DOHH2 (cell line): ENCODE data around the gene XPOT.

Source experiments
- H3F3A ChIP-seq: fragments of 200-600 bp; sonication (generic), shearing (Covaris generic); 2 replicates; pipeline ENCODE4 v1.6.0; 2016; ENCODE audit warnings: antibody characterized with exemption, mild to moderate bottlenecking; ENCODE audit not compliant: control insufficient read depth, insufficient read depth
- H3K27ac ChIP-seq: fragments of 200-600 bp; sonication (generic); 2 replicates; pipeline ENCODE4 v1.5.1; 2014; ENCODE audit warnings: low read depth, mild to moderate bottlenecking, low read length, moderate library complexity
- H3K27me3 ChIP-seq: fragments of 200-600 bp; sonication (generic); 2 replicates; pipeline ENCODE4 v1.6.1; 2014; ENCODE audit warnings: mild to moderate bottlenecking, low read length, mixed read lengths; ENCODE audit not compliant: control insufficient read depth
- H3K36me3 ChIP-seq: fragments of 200-600 bp; sonication (generic); 2 replicates; pipeline ENCODE4 v1.6.1; 2014; ENCODE audit warnings: mild to moderate bottlenecking, low read length, moderate library complexity, mixed read lengths; ENCODE audit not compliant: control insufficient read depth
- H3K4me1 ChIP-seq: fragments of 200-600 bp; sonication (generic); 2 replicates; pipeline ENCODE4 v1.6.1; 2014; ENCODE audit warnings: mild to moderate bottlenecking, low read length, mixed read lengths; ENCODE audit not compliant: control insufficient read depth
- H3K4me2 ChIP-seq: fragments of 200-600 bp; sonication (generic); 2 replicates; pipeline ENCODE4 v1.6.0; 2014; ENCODE audit warnings: mild to moderate bottlenecking, low read length, moderate library complexity
- H3K4me3 ChIP-seq: fragments of 200-600 bp; sonication (generic); 2 replicates; pipeline ENCODE4 v1.5.1; 2014; ENCODE audit warnings: mild to moderate bottlenecking, low read length, mixed read lengths
- H3K79me2 ChIP-seq: fragments of 200-600 bp; sonication (generic); 2 replicates; pipeline ENCODE4 v1.6.1; 2014; ENCODE audit warnings: mild to moderate bottlenecking, low read length, mixed read lengths; ENCODE audit not compliant: control insufficient read depth
- H3K9me2 ChIP-seq: fragments of 200-600 bp; sonication (generic); replicated peaks from 2 replicates; pipeline ENCODE4 v1.6.1; 2014; ENCODE audit warnings: mild to moderate bottlenecking, low read length, mixed read lengths; ENCODE audit not compliant: control insufficient read depth
- H3K9me3 ChIP-seq: fragments of 200-600 bp; sonication (generic); 2 replicates; pipeline ENCODE4 v1.6.1; 2014; ENCODE audit warnings: antibody characterized with exemption, low read length, mixed read lengths; ENCODE audit not compliant: control insufficient read depth, insufficient read depth
- H4K20me1 ChIP-seq: fragments of 200-600 bp; sonication (generic); 2 replicates; pipeline ENCODE4 v1.6.0; 2014; ENCODE audit warnings: low read depth, mild to moderate bottlenecking, antibody characterized with exemption, low read length, moderate library complexity; ENCODE audit not compliant: control insufficient read depth, insufficient read depth
- EZH2phosphoT487 ChIP-seq: fragments of 200-600 bp; sonication (generic); IDR thresholded peaks from 2 replicates; pipeline ENCODE4 v1.6.1; 2017; ENCODE audit warnings: borderline replicate concordance, mild to moderate bottlenecking, antibody characterized with exemption, low read length, moderate library complexity, mixed read lengths
- TF ChIP-seq, protein P1 (sequence below): fragments of 200-600 bp; sonication (generic); IDR thresholded peaks from one replicate; pipeline ENCODE4 v1.5.1; 2014; ENCODE audit warnings: antibody characterized with exemption, mild to moderate bottlenecking, low read depth, low read length; ENCODE audit not compliant: poor library complexity, severe bottlenecking

XPOT gene

DNA sequence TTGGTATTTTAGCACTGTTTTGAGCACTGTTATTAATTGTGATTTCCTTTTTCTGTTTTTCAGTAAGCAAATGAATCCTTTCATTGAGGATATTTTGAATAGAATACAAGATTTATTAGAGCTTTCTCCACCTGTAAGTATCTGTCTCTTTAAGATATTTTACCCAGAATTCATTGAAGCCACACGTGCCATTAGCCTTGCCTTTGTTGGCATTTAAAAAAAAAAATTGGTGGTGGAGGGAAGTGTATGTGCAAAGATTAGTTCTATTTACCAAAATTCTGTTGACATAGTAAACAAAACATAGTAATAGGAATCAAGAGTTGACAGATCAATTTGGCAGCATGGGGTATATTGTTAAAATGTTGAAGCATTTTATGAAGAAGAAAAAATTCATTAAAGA is 23.8 kb downstream of the XPOT start:
- Histone ChIP-seq H3K9me2 (no peaks in the 10 kb centered on the region), H3K27ac (no peak overlapping the region), H3K4me1 (no peaks in the 10 kb centered on the region), H3K4me3 (no peak overlapping the region), H3K9me3 (no peaks in the 10 kb centered on the region), H3K27me3 (no peaks in the 10 kb centered on the region), H3K79me2 (no peaks in the 10 kb centered on the region), H3K4me2 (no peak overlapping the region), H3K36me3 (peaks cover 93% of the 10 kb centered on the region), H4K20me1 (no peaks in the 10 kb centered on the region; the same call in 1 of the 2 replicates), H3F3A (no peaks in the 10 kb centered on the region)
- TF ChIP-seq, protein P1, sequence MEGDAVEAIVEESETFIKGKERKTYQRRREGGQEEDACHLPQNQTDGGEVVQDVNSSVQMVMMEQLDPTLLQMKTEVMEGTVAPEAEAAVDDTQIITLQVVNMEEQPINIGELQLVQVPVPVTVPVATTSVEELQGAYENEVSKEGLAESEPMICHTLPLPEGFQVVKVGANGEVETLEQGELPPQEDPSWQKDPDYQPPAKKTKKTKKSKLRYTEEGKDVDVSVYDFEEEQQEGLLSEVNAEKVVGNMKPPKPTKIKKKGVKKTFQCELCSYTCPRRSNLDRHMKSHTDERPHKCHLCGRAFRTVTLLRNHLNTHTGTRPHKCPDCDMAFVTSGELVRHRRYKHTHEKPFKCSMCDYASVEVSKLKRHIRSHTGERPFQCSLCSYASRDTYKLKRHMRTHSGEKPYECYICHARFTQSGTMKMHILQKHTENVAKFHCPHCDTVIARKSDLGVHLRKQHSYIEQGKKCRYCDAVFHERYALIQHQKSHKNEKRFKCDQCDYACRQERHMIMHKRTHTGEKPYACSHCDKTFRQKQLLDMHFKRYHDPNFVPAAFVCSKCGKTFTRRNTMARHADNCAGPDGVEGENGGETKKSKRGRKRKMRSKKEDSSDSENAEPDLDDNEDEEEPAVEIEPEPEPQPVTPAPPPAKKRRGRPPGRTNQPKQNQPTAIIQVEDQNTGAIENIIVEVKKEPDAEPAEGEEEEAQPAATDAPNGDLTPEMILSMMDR = no peak
- no peak for TF ChIP-seq EZH2phosphoT487

DNA sequence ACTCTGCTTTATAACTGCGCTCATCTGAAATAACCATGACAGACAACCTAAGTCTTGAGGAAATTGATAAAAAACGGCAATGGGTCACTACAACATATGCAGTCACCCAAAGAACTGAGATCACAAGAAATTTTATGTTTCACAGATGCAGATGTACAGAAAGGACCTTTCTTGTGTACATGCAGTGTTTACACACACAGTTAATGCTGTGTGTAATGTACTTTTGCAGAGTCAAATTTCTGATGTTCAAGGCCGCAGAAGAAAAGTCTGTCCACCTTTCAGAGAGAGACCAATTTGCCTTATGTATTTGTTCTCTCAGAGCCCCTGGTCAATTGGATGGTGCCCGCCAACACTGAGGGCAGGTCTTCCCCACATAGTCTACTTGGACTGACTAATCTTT is 24.8 kb downstream of the XPOT start:
- H3K27ac ChIP-seq = no peak overlapping the region
- H3K9me2 ChIP-seq = no peaks in the 10 kb centered on the region
- H3K4me3 ChIP-seq = no peak overlapping the region
- no peaks in the 10 kb centered on the region for H3K9me3 ChIP-seq
- H3F3A ChIP-seq = no peaks in the 10 kb centered on the region
- peaks cover 94% of the 10 kb centered on the region for H3K36me3 ChIP-seq
- no peaks in the 10 kb centered on the region; the same call in 1 of the 2 replicates for H4K20me1 ChIP-seq
- H3K27me3 ChIP-seq = no peaks in the 10 kb centered on the region
- H3K4me1 ChIP-seq = no peaks in the 10 kb centered on the region
- TF ChIP-seq EZH2phosphoT487 = no peak
- TF ChIP-seq, protein P1 = no peak
- no peaks in the 10 kb centered on the region for H3K79me2 ChIP-seq
- no peak overlapping the region for H3K4me2 ChIP-seq

DNA sequence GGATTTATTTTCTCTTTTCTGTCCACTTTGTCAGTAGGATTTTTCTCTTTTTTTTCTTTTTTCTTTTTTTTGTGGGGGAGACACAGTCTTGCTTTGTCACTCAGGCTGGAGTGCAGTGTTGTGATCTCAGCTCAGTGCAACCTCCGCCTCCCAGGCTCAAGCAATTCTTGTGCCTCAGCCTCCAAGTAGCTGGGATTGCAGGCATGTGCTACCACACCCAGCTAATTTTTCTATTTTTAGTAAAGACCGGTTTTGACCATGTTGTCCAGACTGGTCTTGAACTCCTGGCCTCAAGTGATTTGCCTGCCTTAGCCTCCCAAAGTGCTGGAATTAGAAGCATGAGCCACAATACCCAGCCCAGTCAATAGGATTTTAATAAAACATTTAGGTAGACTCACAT is 26.7 kb downstream of the XPOT start:
- Histone ChIP-seq H3K27me3 (no peaks in the 10 kb centered on the region), H3K27ac (no peak overlapping the region), H3K9me2 (no peaks in the 10 kb centered on the region), H4K20me1 (no peaks in the 10 kb centered on the region; the same call in 1 of the 2 replicates), H3F3A (no peaks in the 10 kb centered on the region), H3K36me3 (peaks cover 92% of the 10 kb centered on the region), H3K79me2 (no peaks in the 10 kb centered on the region), H3K4me1 (no peaks in the 10 kb centered on the region), H3K4me2 (no peak overlapping the region), H3K4me3 (no peak overlapping the region), H3K9me3 (no peaks in the 10 kb centered on the region)
- TF ChIP-seq, protein P1 = no peak
- TF ChIP-seq EZH2phosphoT487 = no peak
